ENCODE results near the gene IL12RB2.

Gene IL12RB2

DNA sequence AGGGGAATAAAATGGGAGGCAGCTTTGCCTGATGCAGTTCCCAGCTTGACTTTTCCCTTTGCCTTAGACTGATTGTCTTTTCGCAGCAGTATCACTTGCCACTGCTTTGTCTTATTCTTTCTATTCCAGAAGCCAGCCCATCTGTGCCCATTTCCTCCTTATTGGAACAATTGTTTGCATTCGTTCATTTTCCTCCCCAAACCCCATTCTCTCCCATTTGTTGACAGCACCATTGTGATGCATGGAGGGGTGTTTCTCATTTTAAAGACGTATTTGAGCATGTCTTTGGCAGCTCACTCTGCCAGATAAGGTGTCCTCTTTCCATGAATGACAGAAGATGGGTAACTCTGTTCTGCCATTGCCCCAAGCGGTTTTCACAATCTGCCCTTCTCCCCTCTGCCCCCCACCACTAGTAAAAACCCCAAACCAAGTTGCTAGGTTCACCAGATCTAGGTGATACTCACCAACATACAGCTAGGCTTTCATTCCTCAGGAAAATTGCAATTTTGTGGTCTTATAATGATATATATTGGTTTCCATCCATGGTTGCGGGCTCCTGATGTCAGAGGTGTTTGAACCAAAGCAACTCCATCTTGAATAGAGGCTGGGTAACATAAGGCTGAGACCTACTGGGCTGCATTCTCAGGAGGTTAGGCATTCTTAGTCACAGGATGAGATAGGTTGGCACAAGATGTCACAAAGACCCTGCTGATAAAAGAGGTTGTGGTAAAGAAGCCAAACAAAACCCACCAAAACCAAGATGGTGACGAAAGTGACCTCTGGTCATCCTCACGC, 91.7 kb downstream of the IL12RB2 start (continued):
- TF ChIP-seq CREB5 (CRISPR knock-in tag; IDR thresholded peaks at IDR 0.05; ENCODE audit: low read depth) (no peak), ZNF70 (CRISPR knock-in tag; IDR thresholded peaks at IDR 0.05) (no peak), BACH2 (CRISPR knock-in tag; IDR thresholded peaks at IDR 0.05; ENCODE audit: borderline replicate concordance) (no peak), TOX (CRISPR knock-in tag; IDR thresholded peaks at IDR 0.05; ENCODE audit: borderline replicate concordance) (no peak), PPARA (CRISPR knock-in tag; IDR thresholded peaks at IDR 0.05; ENCODE audit: borderline replicate concordance) (no peak)
- TF ChIP-seq, protein P1, sequence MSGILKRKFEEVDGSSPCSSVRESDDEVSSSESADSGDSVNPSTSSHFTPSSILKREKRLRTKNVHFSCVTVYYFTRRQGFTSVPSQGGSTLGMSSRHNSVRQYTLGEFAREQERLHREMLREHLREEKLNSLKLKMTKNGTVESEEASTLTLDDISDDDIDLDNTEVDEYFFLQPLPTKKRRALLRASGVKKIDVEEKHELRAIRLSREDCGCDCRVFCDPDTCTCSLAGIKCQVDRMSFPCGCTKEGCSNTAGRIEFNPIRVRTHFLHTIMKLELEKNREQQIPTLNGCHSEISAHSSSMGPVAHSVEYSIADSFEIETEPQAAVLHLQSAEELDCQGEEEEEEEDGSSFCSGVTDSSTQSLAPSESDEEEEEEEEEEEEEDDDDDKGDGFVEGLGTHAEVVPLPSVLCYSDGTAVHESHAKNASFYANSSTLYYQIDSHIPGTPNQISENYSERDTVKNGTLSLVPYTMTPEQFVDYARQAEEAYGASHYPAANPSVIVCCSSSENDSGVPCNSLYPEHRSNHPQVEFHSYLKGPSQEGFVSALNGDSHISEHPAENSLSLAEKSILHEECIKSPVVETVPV (CRISPR knock-in tag; IDR thresholded peaks at IDR 0.05) = no peak

- peak; percentile 46 for ATAC-seq
These were observed 92.5 kb downstream of the IL12RB2 start for GRCh38 chr1:67400029-67400786.

- TF ChIP-seq POU6F1 (CRISPR knock-in tag; IDR thresholded peaks at IDR 0.05; ENCODE audit: borderline replicate concordance, low read depth) = no peak
- no peak for TF ChIP-seq CSDC2 (CRISPR knock-in tag; IDR thresholded peaks at IDR 0.05)
- TF ChIP-seq ZFP3 (CRISPR knock-in tag; IDR thresholded peaks at IDR 0.05) = no peak
- TF ChIP-seq ESRRG (CRISPR knock-in tag; IDR thresholded peaks at IDR 0.05) = no peak
- no peak for TF ChIP-seq ARNTL (CRISPR knock-in tag; IDR thresholded peaks at IDR 0.05; ENCODE audit: borderline replicate concordance, low read depth)
- TF ChIP-seq SNAI2 (CRISPR knock-in tag; IDR thresholded peaks at IDR 0.05) = no peak
- TF ChIP-seq TOX (CRISPR knock-in tag; IDR thresholded peaks at IDR 0.05; ENCODE audit: borderline replicate concordance) = no peak
- no peak for TF ChIP-seq ISL1 (CRISPR knock-in tag; IDR thresholded peaks at IDR 0.05)
- no peak for TF ChIP-seq GLIS3 (CRISPR knock-in tag; IDR thresholded peaks at IDR 0.05)
- TF ChIP-seq, protein P2, sequence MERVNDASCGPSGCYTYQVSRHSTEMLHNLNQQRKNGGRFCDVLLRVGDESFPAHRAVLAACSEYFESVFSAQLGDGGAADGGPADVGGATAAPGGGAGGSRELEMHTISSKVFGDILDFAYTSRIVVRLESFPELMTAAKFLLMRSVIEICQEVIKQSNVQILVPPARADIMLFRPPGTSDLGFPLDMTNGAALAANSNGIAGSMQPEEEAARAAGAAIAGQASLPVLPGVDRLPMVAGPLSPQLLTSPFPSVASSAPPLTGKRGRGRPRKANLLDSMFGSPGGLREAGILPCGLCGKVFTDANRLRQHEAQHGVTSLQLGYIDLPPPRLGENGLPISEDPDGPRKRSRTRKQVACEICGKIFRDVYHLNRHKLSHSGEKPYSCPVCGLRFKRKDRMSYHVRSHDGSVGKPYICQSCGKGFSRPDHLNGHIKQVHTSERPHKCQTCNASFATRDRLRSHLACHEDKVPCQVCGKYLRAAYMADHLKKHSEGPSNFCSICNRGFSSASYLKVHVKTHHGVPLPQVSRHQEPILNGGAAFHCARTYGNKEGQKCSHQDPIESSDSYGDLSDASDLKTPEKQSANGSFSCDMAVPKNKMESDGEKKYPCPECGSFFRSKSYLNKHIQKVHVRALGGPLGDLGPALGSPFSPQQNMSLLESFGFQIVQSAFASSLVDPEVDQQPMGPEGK (CRISPR knock-in tag; IDR thresholded peaks at IDR 0.05; ENCODE audit: borderline replicate concordance) = no peak
- no peak for TF ChIP-seq OSR1 (CRISPR knock-in tag; IDR thresholded peaks at IDR 0.05)
- TF ChIP-seq ZNF565 (CRISPR knock-in tag; conservative IDR thresholded peaks at IDR 0.05; ENCODE audit: low read depth) = no peak
- TF ChIP-seq ZNF8 (CRISPR knock-in tag; IDR thresholded peaks at IDR 0.05) = no peak
- TF ChIP-seq ZC3H10 (CRISPR knock-in tag; IDR thresholded peaks at IDR 0.05) = no peak
- no peak for TF ChIP-seq ZNF70 (CRISPR knock-in tag; IDR thresholded peaks at IDR 0.05)
- no peak for TF ChIP-seq TSHZ2 (CRISPR knock-in tag; IDR thresholded peaks at IDR 0.05)
- ATAC-seq = no peak; the same call in 2 of the 3 replicates
These were observed 93.8 kb downstream of the IL12RB2 start for GRCh38 chr1:67401443-67401842.

All from SK-N-SH treated with all-trans-retinoic acid at 6 μM for 48 hours (cell line).